Measurements from ENCODE around the gene SORCS2. TPM values are rescaled to one million over a fixed set of nuclear protein-coding genes. Genes with fewer than 3 reads are reported as not detected.

The SORCS2 gene
- total and polyA plus RNA-seq, 2 of the 8 experiments (the other 6 are each of a cell fraction or from before 2014, with no cell fraction given), result 0.36 to 1.8 TPM

DNA sequence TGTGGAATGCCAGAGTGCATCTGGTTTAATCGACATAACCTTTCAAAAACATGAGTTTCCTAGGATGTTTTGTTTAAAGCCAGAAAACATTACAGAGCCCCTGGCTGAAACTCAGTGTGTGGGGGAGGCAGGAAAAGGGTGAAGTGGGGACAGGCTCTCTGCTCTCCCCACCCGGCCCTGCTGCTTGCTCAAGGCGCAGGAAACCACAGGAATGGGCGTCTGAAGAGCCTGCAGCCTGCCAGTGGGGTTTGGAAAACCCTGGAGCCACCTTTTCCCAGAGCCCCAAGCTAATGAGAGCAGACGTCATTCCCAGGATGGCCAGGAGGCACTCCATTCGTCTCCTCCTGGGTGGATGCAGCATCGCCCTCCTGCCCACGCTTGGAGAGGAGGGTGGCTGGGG is 506.7 kb downstream of the SORCS2 start:
- ChIA-PET POLR2A (ENCODE audit: partially characterized antibody) (no interaction called here), CTCF (ENCODE audit: partially characterized antibody) (interaction anchor here (0.6 to 1.4 kb wide), 4 partner anchors 12 to 664 kb away, joined by 3 to 4 read pairs (median 3); no protein-coding TSS in a partner anchor)
- no peaks in the 10 kb centered on the region for H3K36me3 ChIP-seq (ENCODE audit: control insufficient read depth in 2 of 4, insufficient read depth in 4 of 4, low read length in 3 of 4)
- no peak overlapping the region for H3K14ac ChIP-seq (ENCODE audit: insufficient read length)
- H3K27me3 ChIP-seq (replicated peaks in 1 of 4; ENCODE audit: control insufficient read depth in 3 of 4, extremely low read depth in 1 of 4, insufficient read depth in 3 of 4, low read length in 3 of 4), result no peaks in the 10 kb centered on the region
- H2BK120ac ChIP-seq (replicated peaks; ENCODE audit: low read depth, low read length), result no peak overlapping the region
- H4K91ac ChIP-seq (replicated peaks; ENCODE audit: insufficient read length, low read length), result no peak overlapping the region
- H3K4me2 ChIP-seq (ENCODE audit: insufficient read depth in 1 of 2, low read depth in 2 of 2, low read length in 2 of 2), result no peak overlapping the region
- no peaks in the 10 kb centered on the region for H3K79me1 ChIP-seq (ENCODE audit: low read depth, low read length)
- H3K9ac ChIP-seq (replicated peaks in 1 of 4; ENCODE audit: extremely low read depth in 1 of 4, low read depth in 3 of 4, low read length in 3 of 4), result no peak overlapping the region
- peaks cover 0 to 9% (median 6%) of the 10 kb centered on the region in 4 experiments; a peak in 5 of 7 replicates for H3K4me1 ChIP-seq (replicated peaks in 1 of 4; ENCODE audit: control insufficient read depth in 3 of 4, insufficient read depth in 4 of 4, low read length in 3 of 4)
- no peak overlapping the region for H2AK5ac ChIP-seq (ENCODE audit: low read depth, low read length)
- H4K5ac ChIP-seq (ENCODE audit: insufficient read length, low read depth, low read length), result no peak overlapping the region
- TF ChIP-seq POLR2AphosphoS5 (IDR thresholded peaks at IDR 0.05; ENCODE audit: low read depth, low read length) (no peak), CTBP2 (IDR thresholded peaks at IDR 0.05; ENCODE audit: borderline replicate concordance, insufficient read depth, insufficient read length, low read length) (no peak), CBX8 (IDR thresholded peaks at IDR 0.05; ENCODE audit: borderline replicate concordance, low read depth, low read length) (no peak), ZNF274 (IDR thresholded peaks at IDR 0.05; ENCODE audit: borderline replicate concordance, extremely low read depth, low read length) (no peak)
- H3K18ac ChIP-seq (ENCODE audit: extremely low read depth, low read length), result no peak overlapping the region; the same call in 1 of the 2 replicates
- peaks cover 4% of the 10 kb centered on the region; the same call in 1 of the 2 replicates for H3K23me2 ChIP-seq (ENCODE audit: low read depth, low read length)
- no peak overlapping the region for H3K23ac ChIP-seq (ENCODE audit: insufficient read length)
- H3K4me3 ChIP-seq (ENCODE audit: extremely low read depth in 1 of 4, insufficient read depth in 2 of 4, low read depth in 3 of 4, low read length in 4 of 4), result no peak overlapping the region
- no peaks in the 10 kb centered on the region for H4K20me1 ChIP-seq (replicated peaks in 1 of 2; ENCODE audit: control insufficient read depth in 1 of 2, insufficient read depth in 2 of 2, low read length in 2 of 2)
- no peak overlapping the region for H2BK20ac ChIP-seq (ENCODE audit: low read length)
- H2BK5ac ChIP-seq (ENCODE audit: low read depth, low read length), result no peak overlapping the region
- no peaks in the 10 kb centered on the region for H3K79me2 ChIP-seq (ENCODE audit: control insufficient read depth in 1 of 2, insufficient read depth in 2 of 2, low read length in 2 of 2)
- FAIRE-seq, result no peak
- no peak overlapping the region for H2BK15ac ChIP-seq (ENCODE audit: low read length)
- H4K8ac ChIP-seq (ENCODE audit: extremely low read depth, insufficient read depth, low read length), result 0 out of 2 replicates have a peak overlapping the region, but pooled peaks have one; percentile 1
- WGBS, 2 experiments (ENCODE audit: extremely low coverage in 1 of 2, insufficient coverage in 1 of 2, insufficient read length in 1 of 2, insufficient replicate concordance in 2 of 2, low coverage in 1 of 2, low lambda C conversion rate in 2 of 2, missing lambda C conversion rate in 1 of 2), result 71% methylated on average over 8 of the region's 8 CpGs; no CpG with 5 or more reads in 1 of the 2 experiments
- no peaks in the 10 kb centered on the region for H3K9me3 ChIP-seq (ENCODE audit: insufficient read depth in 2 of 2, low read depth in 1 of 2, low read length in 1 of 2)
- no peak overlapping the region for H2AFZ ChIP-seq (ENCODE audit: low read length)
- no peak overlapping the region for H3K4ac ChIP-seq (replicated peaks; ENCODE audit: insufficient read length, low read depth, low read length)
- peak overlapping the region; percentile 17; the same call in 1 of the 2 replicates for H2BK12ac ChIP-seq (ENCODE audit: low read depth, low read length)
- no peak overlapping the region for H3K56ac ChIP-seq (replicated peaks; ENCODE audit: insufficient read length, low read depth, low read length)
- no peak overlapping the region for H3K27ac ChIP-seq (ENCODE audit: low read depth, low read length)
- no peak for DNase-seq (ENCODE audit: low read depth in 1 of 2, low spot score in 2 of 2)
